HEK293 (cell line): ENCODE results near the gene VPS11.

Source experiments
- CTCF ChIP-seq: fragments of 450-650 bp; formaldehyde crosslinking; IDR thresholded peaks from 2 replicates; pipeline ENCODE4 v1.5.1; 2016; ENCODE audit warnings: missing biosample characterization, missing genetic modification characterization
- SALL2 ChIP-seq: fragments of 450-650 bp; formaldehyde crosslinking; IDR thresholded peaks from 2 replicates; pipeline ENCODE4 v1.5.0; 2017; ENCODE audit warnings: missing biosample characterization, mild to moderate bottlenecking, missing genetic modification characterization, borderline replicate concordance
- SETDB1 ChIP-seq: IDR thresholded peaks from one replicate; pipeline ENCODE4 v1.6.1; 2017; ENCODE audit warnings: mild to moderate bottlenecking, low read length, moderate library complexity, mixed read lengths; ENCODE audit not compliant: insufficient read length
- YY1 ChIP-seq: fragments of 450-650 bp; formaldehyde crosslinking; IDR thresholded peaks from 2 replicates; pipeline ENCODE4 v1.5.1; 2018; ENCODE audit warnings: missing biosample characterization, missing genetic modification characterization
- ZNF140 ChIP-seq: fragments of 450-650 bp; formaldehyde crosslinking; IDR thresholded peaks from 2 replicates; pipeline ENCODE4 v1.5.1; 2016; ENCODE audit warnings: missing biosample characterization, missing genetic modification characterization
- ZNF23 ChIP-seq: fragments of 450-650 bp; formaldehyde crosslinking; IDR thresholded peaks from 2 replicates; pipeline ENCODE4 v1.5.1; 2016; ENCODE audit warnings: missing biosample characterization, missing genetic modification characterization, borderline replicate concordance
- ZNF274 ChIP-seq, 2 experiments: fragments of 200-500 bp in 1 of 2; fragments of 450-650 bp in 1 of 2; sonication (Bioruptor generic) in 1 of 2; formaldehyde crosslinking in 1 of 2; IDR thresholded peaks; 2 replicates each; pipeline versions ENCODE4 v1.5.1 to v1.6.1; 2014 to 2016; ENCODE audit warnings: borderline replicate concordance in 1 of 2, inconsistent platforms in 1 of 2, low read length in 1 of 2, missing biosample characterization in 1 of 2, missing genetic modification characterization in 1 of 2
- ZNF280C ChIP-seq: fragments of 450-650 bp; formaldehyde crosslinking; IDR thresholded peaks from 2 replicates; pipeline ENCODE4 v1.5.1; 2016; ENCODE audit warnings: missing biosample characterization, missing genetic modification characterization
- ZNF501 ChIP-seq: fragments of 450-650 bp; formaldehyde crosslinking; IDR thresholded peaks from 2 replicates; pipeline ENCODE4 v1.5.1; 2016; ENCODE audit warnings: missing biosample characterization, missing genetic modification characterization
- ZNF558 ChIP-seq: fragments of 450-650 bp; formaldehyde crosslinking; IDR thresholded peaks from 2 replicates; pipeline ENCODE4 v1.5.1; 2016; ENCODE audit warnings: missing biosample characterization, missing genetic modification characterization
- ZNF664 ChIP-seq: fragments of 450-650 bp; formaldehyde crosslinking; IDR thresholded peaks from 2 replicates; pipeline ENCODE4 v1.5.1; 2016; ENCODE audit warnings: missing biosample characterization, missing genetic modification characterization

- TF ChIP-seq ZNF558 (no peak), ZNF501 (tag by site-specific recombination) (no peak), CTCF (no peak), YY1 (tag by site-specific recombination) (no peak), ZNF140 (tag by site-specific recombination) (no peak), SETDB1 (no peak), SALL2 (tag by site-specific recombination) (no peak), ZNF664 (no peak), ZNF23 (tag by site-specific recombination) (no peak), ZNF280C (tag by site-specific recombination) (no peak), ZNF274 (IDR thresholded peaks at IDR 0.05; ENCODE audit: low read length) (no peak), ZNF274 (tag by site-specific recombination; IDR thresholded peaks at IDR 0.05; ENCODE audit: borderline replicate concordance) (no peak)
Observed at GRCh38 chr11:119117004-119117706, 49.5 kb downstream of the VPS11 start.
